Measurements from ENCODE around the gene PPP3CA. TPM values are rescaled to one million over a fixed set of nuclear protein-coding genes. Genes with fewer than 3 reads are reported as not detected.

The PPP3CA gene
- total and polyA plus RNA-seq, 2 experiments from 2014 or later, result 27.0 to 45.2 TPM

GRCh38 chr4:101050088-101050836 is 297.1 kb downstream of the PPP3CA start (continued):
- TF ChIP-seq ZNF462 (CRISPR knock-in tag; IDR thresholded peaks at IDR 0.05) (no peak), NANOG (IDR thresholded peaks at IDR 0.05; ENCODE audit: borderline replicate concordance) (no peak), POLR2AphosphoS5 (IDR thresholded peaks at IDR 0.05; ENCODE audit: low read depth) (no peak), EZH2 (IDR thresholded peaks at IDR 0.05; ENCODE audit: low read depth, unreplicated experiment) (no peak)

GRCh38 chr4:101049549-101050001 is 297.8 kb downstream of the PPP3CA start:
- Histone ChIP-seq H3K4me2 (no peak overlapping the region), H3K27ac (ENCODE audit: low read depth) (no peak overlapping the region), H3K79me2 (replicated peaks; ENCODE audit: insufficient read depth) (no peaks in the 10 kb centered on the region), H3K27me3 (ENCODE audit: insufficient read depth) (no peaks in the 10 kb centered on the region), H3K36me3 (ENCODE audit: insufficient read depth) (no peaks in the 10 kb centered on the region), H3K4me3 (no peak overlapping the region), H3K9me2 (ENCODE audit: insufficient read depth) (no peaks in the 10 kb centered on the region), H3K4me1 (ENCODE audit: insufficient read depth) (peaks cover 21% of the 10 kb centered on the region), H4K20me1 (replicated peaks; ENCODE audit: insufficient read depth) (no peaks in the 10 kb centered on the region), H3F3A (replicated peaks; ENCODE audit: low read depth) (no peaks in the 10 kb centered on the region), H2AFZ (no peak overlapping the region)
- TF ChIP-seq CTCF (conservative IDR thresholded peaks at IDR 0.05; ENCODE audit: low read depth in 2 of 2) (no peak), ETS1 (IDR thresholded peaks at IDR 0.05) (no peak), POLR2AphosphoS5 (IDR thresholded peaks at IDR 0.05; ENCODE audit: low read depth) (no peak), EZH2phosphoT487 (IDR thresholded peaks at IDR 0.05; ENCODE audit: unreplicated experiment) (no peak)
- H3K4me1 Mint-ChIP-seq, result peaks cover 26% of the 10 kb centered on the region
- DNase-seq (ENCODE audit: low spot score) (no peak), ATAC-seq (no peak)
- no peak overlapping the region for H3K27ac Mint-ChIP-seq
- H3K9me3 Mint-ChIP-seq, result no peaks in the 10 kb centered on the region
- no peaks in the 10 kb centered on the region for H3K27me3 Mint-ChIP-seq (ENCODE audit: insufficient read depth, low read depth, poor library complexity)
- H3K4me3 Mint-ChIP-seq, result no peak overlapping the region
- H3K36me3 Mint-ChIP-seq (ENCODE audit: low read depth), result no peaks in the 10 kb centered on the region
